HG03196 (cell line): ENCODE measurements around the gene SRRM3.
A peak's percentile ranks its signal among the peaks of the same experiment; 100 is the strongest.
"Not testable (repeated sequence)": the region's sequence is repeated elsewhere in the genome, so short reads cannot be mapped to it uniquely, and the experiment has no call there.

Experiments used
- ATAC-seq: cut with Tn5 transposase; IDR thresholded peaks from one replicate; pipeline ENCODE4 v1.9.1; 2021; ENCODE audit not compliant: unreplicated experiment

The SRRM3 gene

DNA sequence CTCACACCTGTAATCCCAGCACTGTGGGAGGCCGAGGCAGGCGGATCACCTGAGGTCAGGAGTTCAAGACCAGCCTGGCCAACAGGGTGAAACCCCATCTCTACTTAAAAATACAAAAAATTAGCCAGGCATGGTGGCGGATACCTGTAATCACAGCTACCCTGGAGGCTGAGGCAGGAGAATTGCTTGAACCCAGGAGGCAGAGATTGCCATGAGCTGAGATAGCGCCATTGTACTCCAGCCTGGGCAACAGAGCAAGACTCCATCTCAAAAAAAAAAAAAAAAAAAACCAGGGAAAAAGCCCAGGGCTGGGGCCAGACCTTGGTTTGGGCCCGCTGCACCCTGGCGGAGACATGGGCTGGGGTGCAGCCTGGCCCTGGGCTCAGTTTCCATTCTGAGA is 110.1 kb downstream of the SRRM3 start:
- not testable (repeated sequence) for ATAC-seq

- peak; percentile 36 for ATAC-seq
Observed at GRCh38 chr7:76314042-76314721, 112.5 kb downstream of the SRRM3 start.

DNA sequence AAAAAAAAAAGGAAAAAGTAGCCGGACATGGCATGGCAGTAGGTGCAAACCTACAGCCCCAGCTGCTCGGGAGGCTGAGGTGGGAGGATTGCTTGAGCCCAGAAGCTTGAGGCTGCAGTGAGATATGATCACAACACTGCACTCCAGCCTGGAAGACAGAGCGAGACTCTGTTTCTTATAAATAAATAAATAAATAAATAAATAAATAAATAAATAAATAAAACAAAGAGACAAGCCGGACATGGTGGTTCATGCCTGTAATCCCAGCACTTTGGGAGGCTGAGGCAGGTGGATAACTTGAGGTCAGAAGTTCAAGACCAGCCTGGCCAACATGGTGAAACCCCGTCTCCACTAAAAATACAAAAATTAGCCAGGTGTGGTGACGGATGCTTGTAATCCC is 113.0 kb downstream of the SRRM3 start:
- not testable (repeated sequence) for ATAC-seq

DNA sequence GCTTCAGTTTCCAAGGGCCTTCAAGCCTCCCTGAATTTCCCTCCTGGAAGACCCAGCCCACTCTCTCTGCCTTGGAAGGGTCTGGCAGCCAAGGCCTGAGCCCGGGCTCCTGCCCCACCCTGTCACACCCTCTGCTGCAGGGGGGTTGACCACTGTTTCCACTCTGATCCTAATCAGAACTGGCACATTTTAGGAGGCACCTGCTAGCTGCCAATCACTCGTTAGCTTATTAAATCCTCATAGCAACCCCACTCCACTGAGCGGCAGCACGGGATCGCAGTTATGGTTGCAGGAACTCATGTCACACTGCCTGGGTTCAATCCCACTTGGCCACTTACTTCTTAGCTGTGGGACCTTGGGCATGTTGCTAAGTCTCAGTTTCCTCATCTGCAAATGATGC is 113.7 kb downstream of the SRRM3 start:
- ATAC-seq, result no peak

GRCh38 chr7:76316984-76317781 is 115.5 kb downstream of the SRRM3 start:
- no peak for ATAC-seq

- ATAC-seq, result peak; percentile 92
Observed at GRCh38 chr7:76317782-76318487, 116.2 kb downstream of the SRRM3 start.

- ATAC-seq, result peak; percentile 44
Observed at GRCh38 chr7:76318488-76319353, 117.0 kb downstream of the SRRM3 start.

GRCh38 chr7:76325092-76325491 is 123.4 kb downstream of the SRRM3 start:
- ATAC-seq, result no peak

GRCh38 chr7:76325811-76326210 is 124.1 kb downstream of the SRRM3 start:
- ATAC-seq, result no peak

- ATAC-seq, result no peak
Observed at GRCh38 chr7:76326646-76327233, 125.0 kb downstream of the SRRM3 start.

DNA sequence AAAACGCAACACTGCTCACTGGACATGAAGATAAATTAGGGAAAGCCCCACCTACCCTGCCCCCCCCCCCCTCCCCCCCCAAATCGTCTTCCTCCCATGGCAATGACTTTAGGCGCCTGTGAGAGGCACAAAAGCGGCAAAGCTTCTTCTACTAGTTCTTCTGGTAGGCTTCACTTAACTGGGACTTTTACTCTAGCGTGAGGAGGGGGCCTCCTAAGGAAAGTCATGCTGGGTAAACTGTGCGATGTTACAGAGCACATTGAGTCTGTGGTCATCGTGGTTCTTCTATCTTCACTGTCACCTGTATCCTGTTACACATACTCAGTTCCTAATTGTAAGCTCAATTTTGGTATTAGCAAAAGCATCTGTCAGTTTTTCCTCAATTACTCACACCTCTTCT is 125.9 kb downstream of the SRRM3 start:
- no peak for ATAC-seq

DNA sequence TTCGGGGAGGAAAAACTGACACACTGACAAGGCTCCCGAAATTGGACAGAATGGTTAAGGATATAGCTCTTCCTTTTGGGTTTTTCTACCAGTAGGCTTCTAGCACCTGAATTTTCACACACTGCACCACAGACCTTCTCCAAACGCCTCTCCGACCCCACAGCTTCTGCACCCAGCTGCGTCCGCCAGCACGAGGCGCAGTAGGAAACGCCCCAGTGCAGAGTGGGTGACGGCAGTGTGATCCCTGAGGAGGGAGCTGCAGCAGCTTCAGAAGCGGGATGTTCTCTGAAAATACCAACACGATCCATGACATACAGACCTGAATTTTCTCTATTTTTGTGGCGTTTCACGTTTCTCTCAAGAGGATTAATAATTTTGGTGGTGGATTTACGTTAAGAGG is 126.7 kb downstream of the SRRM3 start:
- no peak for ATAC-seq

- ATAC-seq, result no peak
Observed at GRCh38 chr7:76329479-76329878, 127.8 kb downstream of the SRRM3 start.

DNA sequence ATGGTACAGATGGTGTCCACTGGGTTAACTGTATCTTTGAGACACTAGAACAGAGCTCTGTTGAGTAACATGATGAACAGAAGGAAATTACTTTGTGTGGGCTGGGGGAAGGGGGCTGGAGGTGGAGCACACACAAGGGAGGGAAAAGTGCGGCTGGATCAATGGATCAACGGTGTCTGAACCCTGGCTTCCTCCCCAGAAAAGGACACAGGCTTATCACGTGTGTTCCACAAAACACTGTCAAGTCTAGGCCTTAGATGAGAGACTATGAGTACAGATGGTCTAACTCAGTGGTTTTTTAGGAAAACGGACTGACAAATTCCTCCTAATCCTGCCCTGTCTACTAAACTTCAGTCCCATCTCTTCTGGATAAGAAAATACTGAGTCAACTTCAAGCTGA is 128.6 kb downstream of the SRRM3 start:
- no peak for ATAC-seq

DNA sequence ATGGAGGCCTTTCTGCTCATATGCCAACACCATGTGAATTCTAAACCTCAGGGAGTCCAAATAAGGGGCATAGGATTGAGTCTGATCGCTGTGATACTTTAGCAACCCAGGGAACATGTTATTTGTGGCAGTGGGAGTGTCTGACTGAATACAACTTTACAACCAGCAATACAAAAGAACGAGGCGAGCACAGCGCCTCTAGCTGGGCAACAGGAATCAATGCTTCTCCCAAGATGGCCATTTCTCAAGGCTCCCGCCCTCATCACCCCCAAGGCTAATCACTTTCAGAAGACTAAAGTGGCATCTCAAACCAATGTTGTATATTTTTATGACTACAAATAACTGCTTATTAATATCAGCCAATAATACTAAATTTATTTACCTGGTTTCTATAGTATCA is 129.0 kb downstream of the SRRM3 start:
- no peak for ATAC-seq

- ATAC-seq, result no peak
Observed at GRCh38 chr7:76332078-76332477, 130.4 kb downstream of the SRRM3 start.

DNA sequence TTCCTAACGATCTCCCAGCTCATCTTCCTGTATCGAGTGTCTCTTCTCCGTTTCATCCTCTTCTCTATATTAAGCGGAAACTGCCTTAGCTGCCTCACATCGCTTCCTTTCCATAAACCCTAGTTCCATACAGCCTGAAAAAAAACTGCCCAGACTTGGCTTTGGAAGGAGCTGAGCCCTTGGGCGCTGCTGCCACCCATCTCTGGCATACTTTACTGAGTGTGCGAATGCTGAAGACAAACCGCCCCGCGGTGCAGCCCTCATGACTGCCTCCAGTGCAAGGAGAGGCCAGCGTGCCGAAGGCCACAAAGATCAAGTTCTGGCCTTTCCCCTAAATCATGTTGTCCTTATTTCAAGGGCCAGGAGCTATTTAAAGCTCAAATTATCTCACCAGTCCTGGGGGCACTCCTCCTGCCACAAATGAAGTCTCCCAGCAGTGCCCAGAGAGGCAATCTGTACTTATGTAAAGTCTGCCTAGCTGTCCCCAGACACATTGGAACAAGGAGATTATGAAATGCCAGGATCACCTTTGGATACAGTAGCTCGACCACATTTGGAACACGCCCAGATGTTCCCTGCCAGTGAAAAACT is 131.9 kb downstream of the SRRM3 start:
- no peak for ATAC-seq

- no peak for ATAC-seq
Observed at GRCh38 chr7:76334320-76334967, 132.7 kb downstream of the SRRM3 start.

DNA sequence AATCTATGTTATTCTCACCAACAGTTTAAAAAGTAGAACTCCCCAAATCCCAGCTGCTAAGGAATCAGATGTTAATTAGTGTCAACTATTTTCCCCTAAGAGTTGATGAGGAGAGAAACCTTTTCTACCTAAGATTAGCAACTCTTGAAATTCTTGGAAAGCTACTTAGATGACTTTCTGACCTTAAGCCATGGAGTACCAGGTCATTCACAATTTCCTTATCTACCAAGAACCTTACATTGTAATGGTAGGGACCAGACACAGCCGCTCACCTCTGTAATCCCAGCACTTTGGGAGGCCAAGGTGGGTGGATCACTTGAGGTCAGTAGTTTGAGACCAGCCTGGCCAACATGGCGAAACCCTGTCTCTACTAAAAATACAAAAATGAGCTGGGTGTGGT is 133.7 kb downstream of the SRRM3 start:
- ATAC-seq, result not testable (repeated sequence)

DNA sequence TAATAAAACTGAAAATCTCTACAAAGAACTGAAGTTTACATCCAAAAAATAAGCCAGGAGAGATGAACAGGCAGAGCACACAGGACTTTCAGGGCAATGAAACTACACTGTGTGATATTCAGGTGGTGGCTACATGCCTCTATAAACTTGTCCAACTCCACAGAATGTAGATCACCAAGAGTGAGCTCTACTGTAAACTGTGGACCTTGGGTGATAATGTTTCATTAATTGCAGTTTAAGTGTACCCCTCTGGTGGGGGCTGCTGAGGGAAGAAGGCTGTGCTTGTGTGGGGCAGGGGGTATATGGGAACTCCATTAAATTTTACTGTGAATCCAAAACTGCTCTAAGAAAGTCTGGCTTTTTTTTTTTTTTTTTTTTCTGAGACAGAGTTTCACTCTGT is 134.4 kb downstream of the SRRM3 start:
- no peak for ATAC-seq
